Trophoblast cell (in vitro differentiated cells and primary cell): Measurements from ENCODE around the gene BCAN.

Source experiments
- DNase-seq, 2 donors: peaks; one replicate each; pipeline ENCODE4 v3.0.0-alpha.2; 2016
- H2AFZ ChIP-seq: 2 replicates; pipeline ENCODE4 v1.6.1; 2013; ENCODE audit warnings: low read length, moderate library complexity, mild to moderate bottlenecking; ENCODE audit not compliant: insufficient read depth, poor library complexity
- H2AK5ac ChIP-seq: 2 replicates; pipeline ENCODE4 v1.6.1; 2013; ENCODE audit warnings: mild to moderate bottlenecking, low read length
- H2BK120ac ChIP-seq: 2 replicates; pipeline ENCODE4 v1.6.1; 2013; ENCODE audit warnings: low read length, mild to moderate bottlenecking, moderate library complexity; ENCODE audit not compliant: insufficient read depth, poor library complexity
- H2BK12ac ChIP-seq: 2 replicates; pipeline ENCODE4 v1.6.1; 2013; ENCODE audit warnings: mild to moderate bottlenecking, low read length, moderate library complexity
- H2BK5ac ChIP-seq: 2 replicates; pipeline ENCODE4 v1.6.1; 2013; ENCODE audit warnings: low read length, low read depth, moderate library complexity, mild to moderate bottlenecking; ENCODE audit not compliant: poor library complexity
- H3K14ac ChIP-seq: 2 replicates; pipeline ENCODE4 v1.6.1; 2013; ENCODE audit warnings: mild to moderate bottlenecking, low read length
- H3K18ac ChIP-seq: 2 replicates; pipeline ENCODE4 v1.6.1; 2013; ENCODE audit warnings: mild to moderate bottlenecking, low read length
- H3K23ac ChIP-seq: 2 replicates; pipeline ENCODE4 v1.6.1; 2013; ENCODE audit warnings: low read length
- H3K27ac ChIP-seq: 2 replicates; pipeline ENCODE4 v1.5.1; 2013; ENCODE audit warnings: low read depth, mild to moderate bottlenecking, inconsistent platforms, low read length, moderate library complexity
- H3K27me3 ChIP-seq: 2 replicates; pipeline ENCODE4 v1.6.1; 2013; ENCODE audit warnings: inconsistent platforms, mild to moderate bottlenecking, low read length, moderate library complexity; ENCODE audit not compliant: insufficient read depth
- H3K36me3 ChIP-seq, 2 experiments: 1 replicate in 1 of 2; 2 replicates in 1 of 2; pipeline ENCODE4 v1.6.1; 2013; ENCODE audit warnings: low read length in 2 of 2, mild to moderate bottlenecking in 2 of 2, moderate library complexity in 1 of 2; ENCODE audit not compliant: insufficient read depth in 2 of 2, control insufficient read depth in 1 of 2
- H3K4ac ChIP-seq: 2 replicates; pipeline ENCODE4 v1.6.1; 2013; ENCODE audit warnings: low read depth, mild to moderate bottlenecking, low read length, moderate library complexity
- H3K4me1 ChIP-seq, 2 experiments: 1 replicate in 1 of 2; 2 replicates in 1 of 2; pipeline ENCODE4 v1.6.1; 2013; ENCODE audit warnings: low read length in 2 of 2, mild to moderate bottlenecking in 2 of 2, moderate library complexity in 1 of 2; ENCODE audit not compliant: insufficient read depth in 2 of 2, control insufficient read depth in 1 of 2
- H3K4me2 ChIP-seq: 2 replicates; pipeline ENCODE4 v1.6.1; 2013; ENCODE audit warnings: inconsistent platforms, mild to moderate bottlenecking, low read length, moderate library complexity
- H3K4me3 ChIP-seq: 2 replicates; pipeline ENCODE4 v1.5.1; 2013; ENCODE audit warnings: mild to moderate bottlenecking, low read depth, low read length, inconsistent platforms
- H3K79me1 ChIP-seq: one replicate; pipeline ENCODE4 v1.6.1; 2013; ENCODE audit warnings: low read length
- H3K79me2 ChIP-seq: 2 replicates; pipeline ENCODE4 v1.6.1; 2013; ENCODE audit warnings: low read length, mild to moderate bottlenecking; ENCODE audit not compliant: control insufficient read depth, insufficient read depth, poor library complexity
- H3K9ac ChIP-seq: 2 replicates; pipeline ENCODE4 v1.6.1; 2013; ENCODE audit warnings: mild to moderate bottlenecking, low read length
- H3K9me3 ChIP-seq: 2 replicates; pipeline ENCODE4 v1.6.1; 2013; ENCODE audit warnings: low read depth, mild to moderate bottlenecking, control low read depth, inconsistent platforms, low read length; ENCODE audit not compliant: insufficient read depth
- H4K12ac ChIP-seq: 2 replicates; pipeline ENCODE4 v1.6.1; 2013; ENCODE audit warnings: low read depth, mild to moderate bottlenecking, low read length, moderate library complexity
- H4K8ac ChIP-seq: 2 replicates; pipeline ENCODE4 v1.6.1; 2013; ENCODE audit warnings: low read depth, mild to moderate bottlenecking, low read length, moderate library complexity
- H4K91ac ChIP-seq: one replicate; pipeline ENCODE4 v1.6.1; 2013; ENCODE audit warnings: low read depth, mild to moderate bottlenecking, low read length, moderate library complexity
- WGBS: extraction: QIAGEN DNeasy Blood & Tissue Kit; methylation state at CpG from one replicate; pipeline ENCODE4 v1.1.7; 2013; ENCODE audit warnings: missing lambda C conversion rate; ENCODE audit not compliant: insufficient read length, insufficient coverage; ENCODE audit errors: extremely low coverage; 5-methylcytosine and 5-hydroxymethylcytosine counted together

Gene BCAN

DNA sequence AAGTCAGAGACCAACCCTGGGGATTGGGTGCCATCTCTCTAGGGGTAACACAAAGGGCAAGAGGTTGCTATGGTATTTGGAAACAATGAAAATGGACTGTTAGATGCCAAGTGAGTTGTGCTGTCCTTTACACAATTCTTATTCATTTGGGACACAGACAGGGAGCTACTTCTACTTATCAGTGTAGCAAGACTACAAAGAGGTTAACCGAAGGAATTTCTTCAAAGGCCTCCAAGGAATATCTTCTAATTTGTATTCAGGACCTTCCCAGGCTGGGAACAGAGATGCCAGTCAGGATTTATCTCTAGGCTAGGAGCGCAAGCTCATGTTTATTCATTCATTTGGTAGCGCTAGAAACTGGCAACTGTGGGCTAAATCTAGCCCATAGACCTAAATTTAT is 47.7 kb upstream of the BCAN start:
- H3K18ac ChIP-seq = no peak overlapping the region
- H2BK5ac ChIP-seq = no peak overlapping the region
- H2BK12ac ChIP-seq = no peak overlapping the region
- H3K4me2 ChIP-seq = no peak overlapping the region
- H3K27ac ChIP-seq = no peak overlapping the region
- no peak overlapping the region for H3K4ac ChIP-seq
- no peak overlapping the region for H3K23ac ChIP-seq
- no CpG with 5 or more reads among the region's 3 CpGs for WGBS
- no peaks in the 10 kb centered on the region for H3K9me3 ChIP-seq
- H3K14ac ChIP-seq = no peak overlapping the region
- no peaks in the 10 kb centered on the region for H3K27me3 ChIP-seq
- no peak overlapping the region for H2AFZ ChIP-seq
- H3K9ac ChIP-seq = no peak overlapping the region
- no peak overlapping the region for H3K4me3 ChIP-seq
- H3K36me3 ChIP-seq = peaks cover 39 to 48% of the 10 kb centered on the region in 2 experiments
- no peak overlapping the region for H4K91ac ChIP-seq
- H3K4me1 ChIP-seq = peaks cover 3 to 8% of the 10 kb centered on the region in 2 experiments
- H3K79me2 ChIP-seq = peaks cover 6% of the 10 kb centered on the region
- H3K79me1 ChIP-seq = peaks cover 6% of the 10 kb centered on the region
- no peak overlapping the region for H2BK120ac ChIP-seq
- H4K8ac ChIP-seq = no peak overlapping the region
- no peak overlapping the region for H2AK5ac ChIP-seq
- DNase-seq = no peak
- no peak overlapping the region for H4K12ac ChIP-seq

DNA sequence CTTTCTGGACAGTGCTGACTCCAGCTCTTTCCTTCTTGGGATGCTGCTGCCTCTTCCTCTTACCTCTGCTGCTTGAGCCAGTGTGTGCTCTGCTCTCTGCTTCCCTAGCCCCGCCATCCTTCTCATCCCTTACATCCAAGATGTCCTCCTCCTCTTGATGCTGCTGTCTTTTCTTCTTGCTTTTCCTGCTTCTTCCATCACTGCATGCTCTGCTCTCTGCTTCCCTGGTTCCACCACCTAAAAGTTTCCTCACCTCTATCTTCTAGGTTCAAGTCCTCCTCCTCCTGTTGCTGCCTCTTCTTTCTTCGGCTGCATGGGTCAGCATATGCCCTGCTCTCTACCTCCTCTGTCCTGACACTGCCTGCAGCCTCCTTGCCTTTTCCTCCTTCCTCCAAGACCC is 46.9 kb upstream of the BCAN start:
- Histone ChIP-seq H4K8ac (no peak overlapping the region), H3K36me3 (peaks cover 39 to 48% of the 10 kb centered on the region in 2 experiments), H3K4me2 (no peak overlapping the region)

DNA sequence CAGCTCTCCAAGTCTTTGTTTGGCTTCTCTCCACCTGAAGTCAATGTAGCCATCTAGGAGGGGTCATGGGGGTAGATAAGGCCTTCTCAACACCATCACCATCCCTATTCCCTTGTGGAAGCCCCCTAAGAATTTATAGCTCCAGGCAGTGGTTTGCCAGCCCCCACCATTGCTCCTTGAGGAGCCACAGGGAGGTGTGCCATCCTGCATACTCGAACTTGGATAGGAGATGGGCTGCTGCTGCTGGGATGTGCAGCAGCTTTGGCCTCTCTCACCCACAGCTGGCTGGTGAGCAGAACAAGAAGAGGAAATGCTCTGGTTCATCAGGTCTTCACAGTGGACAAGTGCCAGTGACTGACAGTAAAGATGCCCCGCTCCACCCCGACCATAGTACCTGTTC is 45.5 kb upstream of the BCAN start:
- Histone ChIP-seq H3K79me2 (peaks cover 7% of the 10 kb centered on the region), H4K91ac (no peak overlapping the region), H4K12ac (no peak overlapping the region), H3K9me3 (no peaks in the 10 kb centered on the region), H3K9ac (no peak overlapping the region), H3K27ac (no peak overlapping the region), H2AK5ac (no peak overlapping the region), H3K36me3 (peaks cover 39 to 48% of the 10 kb centered on the region in 2 experiments), H3K4me1 (peaks cover 3 to 12% of the 10 kb centered on the region in 2 experiments), H2BK120ac (no peak overlapping the region), H2AFZ (no peak overlapping the region), H3K79me1 (peaks cover 9% of the 10 kb centered on the region), H3K27me3 (no peaks in the 10 kb centered on the region), H2BK12ac (no peak overlapping the region), H2BK5ac (no peak overlapping the region), H3K4me3 (no peak overlapping the region), H3K14ac (no peak overlapping the region), H3K18ac (no peak overlapping the region), H3K4ac (no peak overlapping the region), H4K8ac (no peak overlapping the region), H3K4me2 (no peak overlapping the region), H3K23ac (no peak overlapping the region)
- no peak for DNase-seq
- no CpG with 5 or more reads among the region's 3 CpGs for WGBS

More for the DNA sequence above, 46.9 kb upstream of the BCAN start:
- H4K91ac ChIP-seq = no peak overlapping the region
- H4K12ac ChIP-seq = no peak overlapping the region
- peaks cover 6% of the 10 kb centered on the region for H3K79me1 ChIP-seq
- no peak overlapping the region for H3K23ac ChIP-seq
- H3K4ac ChIP-seq = no peak overlapping the region
- H3K27me3 ChIP-seq = no peaks in the 10 kb centered on the region
- no peak overlapping the region for H3K14ac ChIP-seq
- WGBS = no CpG with 5 or more reads among the region's 2 CpGs
- H3K79me2 ChIP-seq = peaks cover 6% of the 10 kb centered on the region
- no peak overlapping the region for H3K4me3 ChIP-seq
- no peak overlapping the region for H2AFZ ChIP-seq
- H2AK5ac ChIP-seq = no peak overlapping the region
- no peak overlapping the region for H3K9ac ChIP-seq
- no peaks in the 10 kb centered on the region for H3K9me3 ChIP-seq
- DNase-seq = no peak
- no peak overlapping the region for H2BK5ac ChIP-seq
- no peak overlapping the region for H3K18ac ChIP-seq
- H3K4me1 ChIP-seq = peaks cover 3 to 8% of the 10 kb centered on the region in 2 experiments
- no peak overlapping the region for H2BK12ac ChIP-seq
- H2BK120ac ChIP-seq = no peak overlapping the region
- no peak overlapping the region for H3K27ac ChIP-seq

DNA sequence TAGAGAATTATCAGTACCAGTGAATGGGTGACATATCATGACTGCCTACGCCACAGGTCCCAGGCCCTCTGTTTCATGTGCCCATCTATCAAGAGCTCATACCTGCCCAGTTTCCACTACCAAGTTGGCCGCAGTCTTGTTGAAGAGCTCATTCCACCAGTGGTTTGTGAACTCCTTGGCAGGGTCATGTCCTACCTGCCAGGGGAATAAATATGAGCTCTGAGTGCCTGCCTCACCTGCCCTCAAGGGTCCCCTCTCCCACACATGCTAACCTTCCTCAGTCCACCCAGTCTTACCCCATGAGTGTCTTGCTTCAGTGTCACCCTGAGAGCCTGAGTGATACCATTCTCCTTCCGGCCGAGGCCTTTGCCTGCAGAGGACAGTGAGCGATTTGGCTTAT is 43.8 kb upstream of the BCAN start:
- Histone ChIP-seq H2BK5ac (no peak overlapping the region), H3K4me1 (peaks cover 6 to 10% of the 10 kb centered on the region in 2 experiments), H2BK12ac (no peak overlapping the region), H3K79me2 (peaks cover 3% of the 10 kb centered on the region), H2AFZ (no peak overlapping the region), H3K18ac (no peak overlapping the region), H2BK120ac (no peak overlapping the region), H3K36me3 (peaks cover 34 to 46% of the 10 kb centered on the region in 2 experiments), H3K14ac (no peak overlapping the region), H4K8ac (no peak overlapping the region), H3K9me3 (peaks cover 2% of the 10 kb centered on the region), H3K27me3 (no peaks in the 10 kb centered on the region), H3K4ac (no peak overlapping the region), H3K23ac (no peak overlapping the region), H4K12ac (no peak overlapping the region), H3K9ac (no peak overlapping the region), H2AK5ac (no peak overlapping the region), H3K4me2 (no peak overlapping the region), H4K91ac (no peak overlapping the region), H3K27ac (no peak overlapping the region), H3K4me3 (no peak overlapping the region), H3K79me1 (peaks cover 7% of the 10 kb centered on the region)
- no CpG with 5 or more reads among the region's 5 CpGs for WGBS
- DNase-seq = no peak
